Colonic mucosa (tissue), 4 donors: ENCODE data around the gene HORMAD2. TPM values are rescaled to one million over a fixed set of nuclear protein-coding genes. Genes with fewer than 3 reads are reported as not detected.

Experiments used
- DNase-seq: peaks from one replicate; pipeline ENCODE4 v3.0.0-alpha.2; 2020
- H3K27ac ChIP-seq: fragments of 200-600 bp; one replicate; pipeline ENCODE4 v1.8.0; 2021
- H3K27me3 ChIP-seq: fragments of 200-600 bp; one replicate; pipeline ENCODE4 v1.8.0; 2021
- H3K36me3 ChIP-seq: fragments of 200-600 bp; one replicate; pipeline ENCODE4 v1.8.0; 2021
- H3K4me1 ChIP-seq: fragments of 200-600 bp; one replicate; pipeline ENCODE4 v1.8.0; 2021; ENCODE audit warnings: mild to moderate bottlenecking
- H3K4me3 ChIP-seq: fragments of 200-600 bp; one replicate; pipeline ENCODE4 v1.8.0; 2021
- H3K9ac ChIP-seq, 2 donors: one replicate each; pipeline ENCODE4 v1.7.0; 2013; ENCODE audit warnings: control low read depth in 2 of 2, low read depth in 2 of 2, low read length in 2 of 2
- H3K9me3 ChIP-seq: fragments of 200-600 bp; one replicate; pipeline ENCODE4 v1.8.0; 2021
- CTCF ChIP-seq: fragments of 200-600 bp; IDR thresholded peaks from one replicate; pipeline ENCODE4 v1.8.0; 2022; ENCODE audit warnings: antibody characterized with exemption, mild to moderate bottlenecking
- intact Hi-C: fragments of 100-400 bp; cut with DNase I; formaldehyde crosslinking; loops from one replicate; pipeline ENCODE4 v1.14.1; 2022
- total RNA-seq, 2 donors: library from RNA; stranded (reverse); fragmentation: NEBNext Ultra II Directional in 1 of 2; extraction: Animal tissue kit (Norgen Biotek cat#: 25700) in 1 of 2; gene quantifications; one replicate each; pipeline ENCODE4 v1.2.1, GENCODE V29; 2021
- donor health status: healthy.
- donor health status: DM: no; HTN: no; CAD: no.
- donor health status: DM: no; HTN: no; CAD: no.

Gene HORMAD2
- total RNA-seq, 2 donors from 2014 or later: not detected

GRCh38 chr22:30175690-30176288 is 95.5 kb downstream of the HORMAD2 start:
- DNase-seq: no peak
- Histone ChIP-seq H3K36me3 (no peaks in the 10 kb centered on the region), H3K27ac (no peak overlapping the region), H3K4me3 (no peak overlapping the region), H3K9ac (no peak overlapping the region), H3K4me1 (no peaks in the 10 kb centered on the region), H3K27me3 (no peaks in the 10 kb centered on the region), H3K9me3 (no peaks in the 10 kb centered on the region)
- no peak for TF ChIP-seq CTCF
- intact Hi-C loops: no loop called here

GRCh38 chr22:30176431-30176830 is 96.2 kb downstream of the HORMAD2 start:
- no peak for DNase-seq
- no peaks in the 10 kb centered on the region for H3K9me3 ChIP-seq
- H3K4me1 ChIP-seq: no peaks in the 10 kb centered on the region
- H3K27ac ChIP-seq: no peak overlapping the region
- no peaks in the 10 kb centered on the region for H3K36me3 ChIP-seq
- H3K27me3 ChIP-seq: no peaks in the 10 kb centered on the region
- H3K9ac ChIP-seq: no peak overlapping the region
- intact Hi-C loops: no loop called here
- no peak overlapping the region for H3K4me3 ChIP-seq
- TF ChIP-seq CTCF: no peak

DNA sequence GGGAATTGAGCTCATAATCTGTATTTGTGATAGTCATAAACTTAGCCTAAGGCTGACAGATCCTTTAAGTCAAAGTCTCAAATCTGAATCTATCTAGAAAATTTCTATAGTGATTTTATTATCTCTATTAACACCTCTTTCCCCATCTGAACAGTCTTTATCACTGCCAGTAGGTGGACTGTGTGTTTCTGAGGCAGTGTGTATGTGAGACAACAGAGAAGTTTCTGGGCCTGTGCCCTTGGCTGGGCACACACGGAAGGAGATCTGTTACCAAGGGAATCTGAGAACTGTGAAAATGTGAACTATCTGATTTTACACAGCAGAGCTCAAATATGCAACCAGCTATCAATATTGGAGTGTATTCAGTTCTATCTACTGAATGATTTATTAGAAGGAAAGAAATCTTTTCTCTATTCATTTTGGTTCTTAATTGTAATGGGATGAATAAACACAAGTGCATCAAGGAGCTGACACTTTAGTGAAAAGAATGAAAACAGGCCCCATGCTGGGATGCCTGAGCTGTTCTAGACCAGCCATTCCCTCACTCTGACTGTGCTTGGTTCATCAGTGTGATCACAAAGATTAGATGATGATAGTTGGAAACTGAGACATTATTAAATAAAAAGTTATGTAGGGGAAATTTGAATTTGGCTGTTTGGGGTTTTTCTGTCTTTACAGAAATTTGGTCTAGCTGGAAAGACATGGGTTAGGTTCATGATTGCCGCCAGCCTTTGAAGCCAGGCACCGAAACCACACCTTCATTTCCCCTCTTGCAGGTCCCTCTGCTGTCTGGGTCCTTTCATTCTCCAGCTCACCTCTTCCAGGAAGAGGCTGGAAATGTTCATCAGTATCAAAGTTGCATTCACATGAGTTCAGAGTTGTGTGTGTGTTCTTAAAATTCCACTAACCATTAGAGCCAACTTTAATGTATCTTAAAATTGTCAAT is 98.2 kb downstream of the HORMAD2 start:
- no peak overlapping the region for H3K27ac ChIP-seq
- no peaks in the 10 kb centered on the region for H3K36me3 ChIP-seq
- no peak overlapping the region for H3K4me3 ChIP-seq
- H3K9ac ChIP-seq: no peak overlapping the region
- no peaks in the 10 kb centered on the region for H3K27me3 ChIP-seq
- no peak for TF ChIP-seq CTCF
- no peaks in the 10 kb centered on the region for H3K4me1 ChIP-seq
- intact Hi-C loops: no loop called here
- H3K9me3 ChIP-seq: no peaks in the 10 kb centered on the region
- DNase-seq: no peak

GRCh38 chr22:30180616-30181015 is 100.4 kb downstream of the HORMAD2 start:
- Histone ChIP-seq H3K4me3 (no peak overlapping the region), H3K4me1 (no peaks in the 10 kb centered on the region), H3K27me3 (no peaks in the 10 kb centered on the region), H3K36me3 (no peaks in the 10 kb centered on the region), H3K9me3 (no peaks in the 10 kb centered on the region), H3K9ac (no peak overlapping the region), H3K27ac (no peak overlapping the region)
- no peak for TF ChIP-seq CTCF
- DNase-seq: no peak
- intact Hi-C loops: no loop called here

GRCh38 chr22:30181459-30182349 is 101.4 kb downstream of the HORMAD2 start:
- Histone ChIP-seq H3K9me3 (no peaks in the 10 kb centered on the region), H3K9ac (no peak overlapping the region), H3K4me3 (no peak overlapping the region), H3K36me3 (no peaks in the 10 kb centered on the region), H3K27me3 (no peaks in the 10 kb centered on the region), H3K4me1 (no peaks in the 10 kb centered on the region), H3K27ac (no peak overlapping the region)
- no peak for TF ChIP-seq CTCF
- no peak for DNase-seq
- intact Hi-C loops: no loop called here
